HepG2 (cell line): Measurements from ENCODE around the gene TSGA10IP. TPM values are rescaled to one million over a fixed set of nuclear protein-coding genes. Genes with fewer than 3 reads are reported as not detected.

Experiments
- ATAC-seq: fragments of 200-7000 bp; cut with Tn5 transposase; 3 replicates; pipeline ENCODE4 v1.9.1; 2020; ENCODE audit warnings: mild to moderate bottlenecking, moderate library complexity
- BruUV-seq: library from RNA; stranded (reverse); fragments of 400-500 nt; replicated peaks from 2 replicates; lab custom pipeline; 2021; lab: Mats Ljungman, UMichigan
- CTCF ChIA-PET: fragments of 300-600 bp; formaldehyde crosslinking; extraction: SDS; loops from one replicate; lab custom pipeline; 2021; ENCODE audit warnings: low total read pairs, inconsistent platforms, low intra/inter-chr PET ratio; lab: Yijun Ruan, JAX
- POLR2A ChIA-PET: fragments of 350-600 bp; sonication (Branson Sonifier 250); formaldehyde crosslinking; loops from one replicate; lab custom pipeline; 2020; ENCODE audit warnings: antibody characterized with exemption, inconsistent platforms; lab: Yijun Ruan, JAX
- DNase-seq: peaks from one replicate; pipeline ENCODE4 v3.0.0-alpha.2; 2015; ENCODE audit warnings: low spot score
- FAIRE-seq: peaks from 3 replicates; lab custom pipeline; 2011; peaks lifted over from hg19 to GRCh38; lab: Jason Lieb, UNC
- H2AFZ ChIP-seq: one replicate; pipeline ENCODE4 v1.6.1; 2011; ENCODE audit warnings: low read length, inconsistent platforms
- H3K27ac ChIP-seq: fragments of 300-600 bp; 3 replicates; pipeline ENCODE4 v1.8.0; 2011; ENCODE audit warnings: mixed run types, mild to moderate bottlenecking, mixed read lengths, low read length, inconsistent platforms; ENCODE audit not compliant: insufficient read depth; ENCODE audit errors: extremely low read length
- H3K27me3 ChIP-seq, 2 experiments: fragments of 200-600 bp in 1 of 2; 2 replicates in 1 of 2; 3 replicates in 1 of 2; pipeline versions ENCODE4 v1.6.0 to v1.8.0; 2011; ENCODE audit warnings: low read length in 2 of 2, mild to moderate bottlenecking in 2 of 2, moderate library complexity in 2 of 2, inconsistent platforms in 1 of 2; ENCODE audit not compliant: insufficient read depth in 2 of 2, control insufficient read depth in 1 of 2
- H3K36me3 ChIP-seq, 2 experiments: fragments of 200-600 bp in 1 of 2; replicated peaks in 1 of 2; 2 replicates in 1 of 2; 3 replicates in 1 of 2; pipeline versions ENCODE4 v1.5.1 to v1.8.0; 2011; ENCODE audit warnings: low read length in 2 of 2, inconsistent platforms in 1 of 2; ENCODE audit not compliant: insufficient read depth in 2 of 2, control insufficient read depth in 1 of 2
- H3K4me1 ChIP-seq: 2 replicates; pipeline ENCODE4 v1.5.1; 2012; ENCODE audit warnings: low read length, inconsistent platforms; ENCODE audit not compliant: insufficient read depth
- H3K4me2 ChIP-seq: 2 replicates; pipeline ENCODE4 v1.6.0; 2011; ENCODE audit warnings: low read depth, low read length, inconsistent platforms
- H3K4me3 ChIP-seq, 3 experiments: fragments of 200-600 bp in 1 of 3; sonication (generic), shearing (Covaris generic) in 1 of 3; replicated peaks in 1 of 3; 2 replicates each; pipeline ENCODE4 v1.5.1; 2011 to 2016; ENCODE audit warnings: low read length in 3 of 3, inconsistent platforms in 2 of 3, low read depth in 2 of 3, mild to moderate bottlenecking in 2 of 3, control low read depth in 1 of 3, mixed read lengths in 1 of 3; ENCODE audit not compliant: insufficient read depth in 1 of 3
- H3K79me2 ChIP-seq: one replicate; pipeline ENCODE4 v1.6.1; 2011; ENCODE audit warnings: low read length, inconsistent platforms; ENCODE audit not compliant: insufficient read depth
- H3K9ac ChIP-seq: 2 replicates; pipeline ENCODE4 v1.6.0; 2011; ENCODE audit warnings: mild to moderate bottlenecking, low read depth, low read length, inconsistent platforms; ENCODE audit not compliant: insufficient read depth
- H3K9me3 ChIP-seq: 2 replicates; pipeline ENCODE4 v1.5.1; 2012; ENCODE audit warnings: mild to moderate bottlenecking, low read length
- H4K20me1 ChIP-seq: 2 replicates; pipeline ENCODE4 v1.6.0; 2011; ENCODE audit warnings: inconsistent platforms, mild to moderate bottlenecking, low read length, moderate library complexity; ENCODE audit not compliant: insufficient read depth
- HNF1B ChIP-seq: sonication (generic); formaldehyde crosslinking; IDR thresholded peaks from 2 replicates; pipeline ENCODE4 v1.5.1; 2020; ENCODE audit warnings: mild to moderate bottlenecking, moderate library complexity, missing genetic modification reagents
- PATZ1 ChIP-seq: sonication (generic); formaldehyde crosslinking; IDR thresholded peaks from 2 replicates; pipeline ENCODE4 v1.4.0; 2020; ENCODE audit warnings: missing genetic modification reagents
- PHF8 ChIP-seq: sonication (generic); formaldehyde crosslinking; IDR thresholded peaks from 2 replicates; pipeline ENCODE4 v1.5.0; 2020; ENCODE audit warnings: missing genetic modification reagents
- TAF15 ChIP-seq: fragments of 200-400 bp; formaldehyde crosslinking; IDR thresholded peaks from one replicate; pipeline ENCODE4 v1.6.1; 2018; ENCODE audit warnings: mild to moderate bottlenecking, low read depth, low read length; ENCODE audit not compliant: poor library complexity, severe bottlenecking
- ZBTB7B ChIP-seq: sonication (generic); formaldehyde crosslinking; IDR thresholded peaks from 2 replicates; pipeline ENCODE4 v1.4.0; 2020; ENCODE audit warnings: missing genetic modification reagents
- ZBTB8A ChIP-seq: sonication (generic); formaldehyde crosslinking; IDR thresholded peaks from 2 replicates; pipeline ENCODE4 v1.4.0; 2020; ENCODE audit warnings: mild to moderate bottlenecking, low read depth, missing genetic modification reagents, borderline replicate concordance
- ZMYM3 ChIP-seq: sonication (generic); formaldehyde crosslinking; IDR thresholded peaks from 2 replicates; pipeline ENCODE4 v1.5.1; 2020; ENCODE audit warnings: mild to moderate bottlenecking, missing genetic modification reagents
- ZNF530 ChIP-seq: sonication (generic); formaldehyde crosslinking; IDR thresholded peaks from 2 replicates; pipeline ENCODE4 v1.5.0; 2020; ENCODE audit warnings: low read depth, mild to moderate bottlenecking, missing genetic modification reagents
- ZNF687 ChIP-seq: sonication (generic); formaldehyde crosslinking; IDR thresholded peaks from 2 replicates; pipeline ENCODE4 v1.5.1; 2020; ENCODE audit warnings: mild to moderate bottlenecking, missing genetic modification reagents, moderate library complexity
- ZNF770 ChIP-seq: sonication (generic); formaldehyde crosslinking; IDR thresholded peaks from 2 replicates; pipeline ENCODE4 v1.5.0; 2020; ENCODE audit warnings: mild to moderate bottlenecking, missing genetic modification reagents
- ZSCAN5A ChIP-seq: sonication (generic); formaldehyde crosslinking; IDR thresholded peaks from 2 replicates; pipeline ENCODE4 v1.8.0; 2022; ENCODE audit warnings: mild to moderate bottlenecking, missing genetic modification reagents, borderline replicate concordance
- WGBS: methylation state at CpG from one replicate; pipeline ENCODE4 v1.1.6; 2017; ENCODE audit warnings: low lambda C conversion rate; 5-methylcytosine and 5-hydroxymethylcytosine counted together
- in situ Hi-C: cut with HindIII; loops from 2 replicates; pipeline ENCODE4 v1.10.0; 2017; ENCODE audit warnings: low pct_unique_long_range_greater_than_20kb; ENCODE audit not compliant: extremely low pct_ligation_motif_present
- intact Hi-C: fragments of 100-400 bp; cut with micrococcal nuclease; formaldehyde crosslinking; loops from one replicate; pipeline ENCODE4 v1.10.0; 2022; ENCODE audit not compliant: unreplicated experiment
- polyA plus RNA-seq, 8 experiments: library from polyadenylated mRNA; depleted of rRNA in 3 of 8; stranded (reverse) in 7 of 8; unstranded in 1 of 8; fragments of >200 nt; fragmentation: Illumina TruSeq in 4 of 8; extraction: Trizol in 4 of 8; gene quantifications; 2 replicates each; pipeline versions ENCODE4 v1.2.1 to v1.2.3, GENCODE V29; 2011 to 2016; ENCODE audit warnings: low read depth in 4 of 8, missing spikeins in 1 of 8, mixed read lengths in 1 of 8; ENCODE audit not compliant: insufficient read depth in 1 of 8
- total RNA-seq, 5 experiments: library from RNA; depleted of rRNA; stranded (reverse); fragments of >200 nt; fragmentation: Illumina TruSeq; extraction: Trizol; gene quantifications; 2 replicates each; pipeline ENCODE4 v1.2.3, GENCODE V29; 2016; ENCODE audit warnings: low read depth in 1 of 5

Gene TSGA10IP
- total and polyA plus RNA-seq, 2 of the 13 experiments (the other 11 are each of a cell fraction or from before 2014, with no cell fraction given), result not detected

GRCh38 chr11:65947133-65947532, 1.9 kb downstream of the TSGA10IP start:
- DNase-seq (no peak), ATAC-seq (peak; percentile 58), FAIRE-seq (no peak)
- intact Hi-C loops (no loop called here), in situ Hi-C loops (no loop called here)
- ChIA-PET CTCF (no interaction called here), POLR2A (interaction anchor here (1.0 to 1.6 kb wide), 5 partner anchors 14 to 59 kb away, joined by 3 to 9 read pairs (median 4); partner anchors contain the start of genes CCDC85B, FIBP and FOSL1)
- Histone ChIP-seq H3K4me3 (peak overlapping the region; percentile 26 to 64 (median 51)), H3K9me3 (no peaks in the 10 kb centered on the region), H3K9ac (peak overlapping the region; percentile 41; the same call in 1 of the 2 replicates), H3K4me2 (peak overlapping the region; percentile 67), H2AFZ (peak overlapping the region; percentile 40), H3K79me2 (no peaks in the 10 kb centered on the region), H3K27ac (no peak overlapping the region), H3K4me1 (peaks cover 76% of the 10 kb centered on the region), H4K20me1 (no peaks in the 10 kb centered on the region), H3K27me3 (peaks cover 0 to 22% of the 10 kb centered on the region in 2 experiments; a peak in 4 of 5 replicates), H3K36me3 (no peaks in the 10 kb centered on the region)
- WGBS, result 26% methylated on average over 13 of the region's 13 CpGs
- no TSS peak for BruUV-seq
- TF ChIP-seq ZMYM3 (CRISPR knock-in tag), result 0 out of 2 replicates have a peak, but pooled peaks have one; percentile 27
- no peak for TF ChIP-seq ZSCAN5A
- no peak for TF ChIP-seq ZNF530
- TF ChIP-seq ZBTB8A, result no peak
- peak; percentile 16; the same call in 1 of the 2 replicates for TF ChIP-seq PHF8
- TF ChIP-seq TAF15, result no peak
- TF ChIP-seq ZNF770 (CRISPR knock-in tag), result peak; percentile 49; the same call in 1 of the 2 replicates
- 0 out of 2 replicates have a peak, but pooled peaks have one; percentile 22 for TF ChIP-seq PATZ1
- TF ChIP-seq HNF1B (CRISPR knock-in tag), result peak; percentile 38; the same call in 1 of the 2 replicates
- no peak for TF ChIP-seq ZBTB7B
- peak; percentile 58 for TF ChIP-seq ZNF687 (CRISPR knock-in tag)
